Right atrium auricular region (tissue), 2 donors: ENCODE measurements around the gene SYT1. TPM values are rescaled to one million over a fixed set of nuclear protein-coding genes. Genes with fewer than 3 reads are reported as not detected.

Experiments used
- DNase-seq: peaks from one replicate; pipeline ENCODE4 v3.0.0-alpha.2; 2019; ENCODE audit warnings: low spot score
- H3K27ac ChIP-seq, 2 donors: fragments of 200-600 bp; sonication (generic); 1 replicate in 1 of 2; 2 replicates in 1 of 2; pipeline ENCODE4 v1.5.1; 2016 to 2019
- H3K27me3 ChIP-seq, 2 donors: fragments of 200-600 bp; sonication (generic); one replicate each; pipeline versions ENCODE4 v1.5.1 to v1.6.0; 2017 to 2019
- H3K36me3 ChIP-seq: fragments of 200-600 bp; sonication (generic); one replicate; pipeline ENCODE4 v1.5.1; 2016
- H3K4me1 ChIP-seq, 2 donors: fragments of 200-600 bp; sonication (generic); one replicate each; pipeline versions ENCODE4 v1.5.1 to v1.6.0; 2017 to 2019
- H3K4me3 ChIP-seq, 2 donors: fragments of 200-600 bp; sonication (generic); 1 replicate in 1 of 2; 2 replicates in 1 of 2; pipeline ENCODE4 v1.5.1; 2017 to 2019; ENCODE audit warnings: mild to moderate bottlenecking in 1 of 2, moderate library complexity in 1 of 2
- H3K9me3 ChIP-seq, 2 donors: fragments of 200-600 bp; sonication (generic); one replicate each; pipeline ENCODE4 v1.5.1; 2019
- CTCF ChIP-seq, 2 donors: fragments of 200-600 bp; sonication (generic); IDR thresholded peaks; one replicate each; pipeline ENCODE4 v1.5.1; 2019; ENCODE audit warnings: antibody characterized with exemption in 2 of 2
- total RNA-seq, 2 donors: library from RNA; depleted of rRNA; stranded (reverse); fragments of >200 nt; gene quantifications; one replicate each; pipeline ENCODE4 v1.1.0, GENCODE V29; 2016

The SYT1 gene
- total RNA-seq, 2 donors from 2014 or later = 0.16 TPM; not detected in 1

GRCh38 chr12:78949532-78949931 is 85.0 kb downstream of the SYT1 start:
- Histone ChIP-seq H3K36me3 (no peaks in the 10 kb centered on the region), H3K4me1 (no peaks in the 10 kb centered on the region), H3K4me3 (no peak overlapping the region), H3K9me3 (no peaks in the 10 kb centered on the region), H3K27me3 (no peaks in the 10 kb centered on the region), H3K27ac (no peak overlapping the region)
- no peak for DNase-seq
- no peak for TF ChIP-seq CTCF (IDR thresholded peaks at IDR 0.05)

GRCh38 chr12:78951803-78952551 is 87.4 kb downstream of the SYT1 start:
- Histone ChIP-seq H3K27me3 (no peaks in the 10 kb centered on the region), H3K4me3 (no peak overlapping the region), H3K27ac (no peak overlapping the region), H3K4me1 (no peaks in the 10 kb centered on the region), H3K9me3 (no peaks in the 10 kb centered on the region), H3K36me3 (no peaks in the 10 kb centered on the region)
- DNase-seq = no peak
- no peak for TF ChIP-seq CTCF (IDR thresholded peaks at IDR 0.05)

- TF ChIP-seq CTCF (IDR thresholded peaks at IDR 0.05) = no peak
- no peak for DNase-seq
- H3K4me3 ChIP-seq = no peak overlapping the region
- H3K9me3 ChIP-seq = no peaks in the 10 kb centered on the region
- H3K4me1 ChIP-seq = no peaks in the 10 kb centered on the region
- H3K27ac ChIP-seq = no peak overlapping the region
- H3K36me3 ChIP-seq = no peaks in the 10 kb centered on the region
- no peaks in the 10 kb centered on the region for H3K27me3 ChIP-seq
Measured at GRCh38 chr12:78952552-78952929, 88.0 kb downstream of the SYT1 start.

- Histone ChIP-seq H3K9me3 (no peaks in the 10 kb centered on the region), H3K4me1 (no peaks in the 10 kb centered on the region), H3K4me3 (no peak overlapping the region), H3K27ac (no peak overlapping the region), H3K36me3 (no peaks in the 10 kb centered on the region), H3K27me3 (no peaks in the 10 kb centered on the region)
- DNase-seq = no peak
- TF ChIP-seq CTCF (IDR thresholded peaks at IDR 0.05) = no peak
Measured at GRCh38 chr12:78958941-78959340, 94.4 kb downstream of the SYT1 start.

GRCh38 chr12:78959556-78959955 is 95.0 kb downstream of the SYT1 start:
- H3K4me3 ChIP-seq = no peak overlapping the region
- TF ChIP-seq CTCF (IDR thresholded peaks at IDR 0.05) = no peak
- no peaks in the 10 kb centered on the region for H3K9me3 ChIP-seq
- no peaks in the 10 kb centered on the region for H3K36me3 ChIP-seq
- H3K4me1 ChIP-seq = no peaks in the 10 kb centered on the region
- no peaks in the 10 kb centered on the region for H3K27me3 ChIP-seq
- DNase-seq = no peak
- no peak overlapping the region for H3K27ac ChIP-seq

- no peak overlapping the region for H3K27ac ChIP-seq
- H3K36me3 ChIP-seq = no peaks in the 10 kb centered on the region
- H3K4me1 ChIP-seq = no peaks in the 10 kb centered on the region
- no peak for DNase-seq
- H3K9me3 ChIP-seq = no peaks in the 10 kb centered on the region
- no peak overlapping the region for H3K4me3 ChIP-seq
- TF ChIP-seq CTCF (IDR thresholded peaks at IDR 0.05) = no peak
- H3K27me3 ChIP-seq = no peaks in the 10 kb centered on the region
Measured at GRCh38 chr12:78961171-78961570, 96.6 kb downstream of the SYT1 start.
